GM19395 (cell line): ENCODE data around the gene BRAP.
"Not testable (repeated sequence)": the region's sequence is repeated elsewhere in the genome, so short reads cannot be mapped to it uniquely, and the experiment has no call there.

Source experiments
- ATAC-seq: cut with Tn5 transposase; IDR thresholded peaks from one replicate; pipeline ENCODE4 v1.9.1; 2021; ENCODE audit warnings: mild to moderate bottlenecking, moderate library complexity; ENCODE audit not compliant: unreplicated experiment

BRAP gene

DNA sequence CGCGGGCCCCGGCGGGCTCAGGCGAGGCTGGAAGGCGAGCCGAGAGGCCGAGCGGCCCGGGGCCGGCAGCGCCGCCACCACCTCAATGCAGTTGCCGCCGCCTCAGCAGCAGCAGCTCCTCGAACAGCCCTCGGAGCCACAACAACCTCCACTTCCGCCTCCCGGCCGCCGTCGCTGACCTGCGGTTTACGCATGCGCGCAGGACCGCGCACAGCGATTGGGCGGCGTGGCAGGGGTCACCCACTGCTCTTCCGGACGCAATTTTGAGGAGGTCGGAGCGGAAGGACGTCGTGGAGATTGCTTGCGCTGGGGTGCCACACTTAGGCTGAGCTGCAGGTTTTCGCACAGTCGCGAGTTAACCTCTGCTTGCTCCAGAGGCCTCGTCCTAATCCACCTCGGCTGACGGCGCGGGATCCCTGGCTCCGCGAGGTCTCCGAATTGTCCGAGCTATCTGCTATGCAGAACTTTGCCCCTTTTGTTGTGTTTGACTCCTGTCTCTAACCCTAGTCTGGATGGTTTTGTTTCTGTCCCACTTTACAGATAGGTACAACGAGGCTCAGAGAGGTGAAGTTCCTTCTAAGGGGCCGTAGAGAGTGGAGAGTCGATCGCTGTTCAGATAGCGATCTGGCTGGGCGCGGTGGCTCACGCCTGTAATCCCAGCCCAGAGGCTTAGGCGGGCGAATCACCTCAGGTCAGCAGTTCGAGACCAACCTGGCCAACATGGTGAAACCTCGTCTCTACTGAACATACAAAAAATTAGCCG is at the start of gene BRAP, which contains the start of gene ACAD10:
Gene BRAP (minus strand): TSS at position 146 of the 763 bp plus-strand sequence. CDS start 164 bp downstream, outside the sequence.
Gene ACAD10 (plus strand): TSS at position 243 of the 763 bp plus-strand sequence. CDS start 6,657 bp downstream, outside the sequence.
- peak; percentile 87 for ATAC-seq

GRCh38 chr12:111733340-111733915 is 47.7 kb upstream of the BRAP start:
- ATAC-seq: no peak

- no peak for ATAC-seq
Observed at GRCh38 chr12:111732786-111733185, 47.0 kb upstream of the BRAP start.

- no peak for ATAC-seq
Observed at GRCh38 chr12:111730420-111730819, 44.7 kb upstream of the BRAP start.

GRCh38 chr12:111728795-111729194 is 43.0 kb upstream of the BRAP start:
- no peak for ATAC-seq

DNA sequence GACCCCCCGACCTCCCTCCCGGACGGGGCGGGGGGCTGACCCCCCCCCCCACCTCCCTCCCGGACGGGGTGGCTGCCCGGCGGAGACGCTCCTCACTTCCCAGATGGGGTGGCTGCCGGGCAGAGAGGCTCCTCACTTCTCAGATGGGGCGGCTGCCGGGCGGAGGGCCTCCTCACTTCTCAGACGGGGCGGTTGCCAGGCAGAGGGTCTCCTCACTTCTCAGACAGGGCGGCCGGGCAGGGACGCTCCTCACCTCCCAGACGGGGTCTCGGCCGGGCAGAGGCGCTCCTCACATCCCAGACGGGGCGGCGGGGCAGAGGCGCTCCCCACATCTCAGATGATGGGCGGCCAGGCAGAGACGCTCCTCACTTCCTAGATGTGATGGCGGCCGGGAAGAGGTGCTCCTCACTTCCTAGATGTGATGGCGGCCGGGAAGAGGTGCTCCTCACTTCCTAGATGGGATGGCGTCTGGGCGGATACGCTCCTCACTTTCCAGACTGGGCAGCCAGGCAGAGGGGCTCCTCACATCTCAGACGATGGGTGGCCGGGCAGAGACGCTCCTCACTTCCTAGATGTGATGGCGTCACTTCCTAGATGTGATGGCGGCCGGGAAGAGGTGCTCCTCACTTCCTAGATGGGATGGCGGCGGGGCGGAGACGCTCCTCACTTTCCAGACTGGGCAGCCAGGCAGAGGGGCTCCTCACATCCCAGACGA is 38.0 kb upstream of the BRAP start:
- not testable (repeated sequence) for ATAC-seq

GRCh38 chr12:111720457-111720856 is 34.7 kb upstream of the BRAP start:
- no peak for ATAC-seq

GRCh38 chr12:111719316-111719715 is 33.6 kb upstream of the BRAP start:
- not testable (repeated sequence) for ATAC-seq

DNA sequence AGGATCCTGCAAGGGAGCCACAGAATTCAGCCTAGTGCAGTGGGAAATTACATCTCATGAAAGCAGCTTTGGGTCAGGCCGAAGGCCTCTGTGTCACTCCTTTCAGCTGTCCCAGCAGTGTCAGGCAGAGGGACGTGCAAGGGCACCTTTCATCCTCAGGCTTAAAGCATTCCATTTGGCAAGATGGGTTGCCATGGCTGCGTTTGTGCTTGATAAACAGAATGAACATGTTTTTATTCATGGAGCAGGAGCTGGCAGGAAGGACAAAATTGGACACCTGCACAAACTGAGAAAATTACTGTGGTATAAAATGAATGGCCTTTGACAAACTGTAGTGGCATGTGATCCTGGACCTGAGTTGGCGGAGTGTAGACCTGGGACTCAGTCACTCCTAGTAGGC is 29.5 kb upstream of the BRAP start:
- ATAC-seq: no peak

GRCh38 chr12:111706145-111706544 is 20.4 kb upstream of the BRAP start:
- no peak for ATAC-seq

DNA sequence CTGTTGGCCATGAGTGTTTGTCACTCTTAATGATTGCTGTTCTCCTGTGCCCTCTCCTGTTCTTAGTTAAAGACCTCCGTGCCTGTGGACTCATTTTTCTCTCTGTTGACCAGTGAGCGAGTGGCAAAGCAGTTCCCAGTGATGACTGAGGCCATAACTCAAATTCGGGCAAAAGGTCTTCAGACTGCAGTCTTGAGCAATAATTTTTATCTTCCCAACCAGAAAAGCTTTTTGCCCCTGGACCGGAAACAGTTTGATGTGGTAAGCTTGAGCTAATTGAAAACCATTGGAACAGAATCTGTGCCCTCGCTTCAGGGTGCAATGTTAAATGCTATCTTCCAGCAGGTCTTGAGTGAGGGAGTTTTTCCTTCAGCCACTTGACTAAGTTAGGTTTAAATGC is 19.9 kb upstream of the BRAP start:
- ATAC-seq: no peak

DNA sequence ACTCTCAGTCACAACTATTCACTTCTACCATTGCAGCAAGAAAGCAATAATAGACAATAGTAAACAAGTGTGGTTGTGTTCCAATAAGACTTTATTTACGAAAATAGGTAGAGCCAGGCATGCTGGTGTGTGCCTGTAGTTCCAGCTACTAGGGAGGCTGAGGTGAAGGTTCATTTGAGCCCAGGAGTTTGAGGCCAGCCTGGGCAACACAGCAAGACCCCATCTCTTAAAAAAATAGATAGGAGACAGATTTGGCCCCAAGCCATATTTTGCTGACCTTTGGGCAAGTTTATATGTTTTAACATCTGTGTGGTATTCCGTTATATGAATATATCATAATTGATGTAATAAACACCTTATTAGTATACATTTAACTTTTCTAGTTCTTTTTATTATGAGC is 14.2 kb upstream of the BRAP start:
- ATAC-seq: no peak

DNA sequence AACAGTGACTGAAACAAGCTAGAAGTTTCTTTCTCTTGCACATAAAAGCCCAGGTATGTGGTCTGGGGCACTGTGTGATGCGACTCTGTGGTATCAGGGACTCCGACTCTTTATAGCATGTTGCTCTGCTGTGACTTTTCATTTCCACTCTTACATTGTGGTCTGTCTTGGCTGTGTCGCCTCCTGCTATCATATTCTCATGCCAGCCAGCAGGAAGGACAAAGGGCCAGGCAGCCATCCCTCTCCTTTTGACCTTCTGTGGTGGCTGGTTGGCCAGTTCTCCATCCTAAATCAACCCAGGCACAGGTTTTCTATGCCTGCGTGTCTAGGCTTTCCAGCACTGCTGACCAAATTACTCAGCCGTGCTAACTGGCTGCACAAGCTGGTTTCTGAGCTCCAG is 8.1 kb upstream of the BRAP start:
- ATAC-seq: no peak

GRCh38 chr12:111692575-111693210 is 6.9 kb upstream of the BRAP start:
- no peak for ATAC-seq

DNA sequence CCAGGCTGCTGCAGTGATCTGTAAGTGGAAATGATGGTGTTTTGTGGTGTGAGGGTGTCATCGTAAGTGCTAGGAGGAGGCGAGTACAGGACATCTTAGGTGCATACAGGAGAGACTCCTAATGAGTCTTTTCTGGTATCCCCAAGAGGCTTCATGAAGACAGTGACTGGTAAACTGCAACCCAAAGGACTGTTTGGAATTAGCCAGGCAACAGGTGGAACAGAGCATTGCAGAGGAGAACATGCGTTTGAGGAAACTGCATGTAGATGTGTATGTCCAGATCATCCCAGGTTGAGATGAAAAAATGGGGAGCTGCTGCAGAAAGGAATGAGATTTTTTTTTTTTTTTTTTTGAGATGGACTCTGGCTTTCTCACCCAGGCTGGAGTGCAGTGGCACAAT is 5.5 kb upstream of the BRAP start:
- no peak for ATAC-seq

GRCh38 chr12:111687952-111688351 is 2.2 kb upstream of the BRAP start:
- ATAC-seq: no peak

GRCh38 chr12:111687255-111687654 is 1.5 kb upstream of the BRAP start:
- ATAC-seq: no peak

DNA sequence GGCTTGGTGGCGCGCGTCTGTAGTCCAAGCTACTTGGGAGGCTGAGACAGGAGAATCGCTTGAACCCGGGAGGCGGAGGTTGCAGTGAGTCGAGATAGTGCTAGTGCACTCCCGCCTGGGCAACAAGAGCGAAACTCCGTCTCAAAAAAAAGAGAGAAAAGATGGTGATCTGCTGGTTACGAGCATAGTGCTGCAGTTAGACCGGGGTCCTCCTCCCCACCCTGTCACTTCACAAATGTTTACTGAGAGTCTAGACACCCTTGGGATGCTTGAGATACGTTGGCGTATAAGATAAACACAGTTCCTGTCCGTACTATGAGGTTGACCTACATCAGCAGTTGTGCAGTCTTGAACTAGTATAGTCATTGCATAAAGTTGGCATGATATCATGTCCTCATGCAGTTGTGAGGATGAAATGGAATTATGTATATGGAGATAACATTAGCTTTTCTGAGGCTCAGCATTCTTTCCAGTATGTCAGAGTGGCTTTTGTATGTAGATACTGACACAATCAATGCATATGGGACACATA is 884 bp upstream of the BRAP start:
- ATAC-seq: no peak

- peak; percentile 37 for ATAC-seq
Observed at GRCh38 chr12:111685322-111685810, 390 bp downstream of the BRAP start.

DNA sequence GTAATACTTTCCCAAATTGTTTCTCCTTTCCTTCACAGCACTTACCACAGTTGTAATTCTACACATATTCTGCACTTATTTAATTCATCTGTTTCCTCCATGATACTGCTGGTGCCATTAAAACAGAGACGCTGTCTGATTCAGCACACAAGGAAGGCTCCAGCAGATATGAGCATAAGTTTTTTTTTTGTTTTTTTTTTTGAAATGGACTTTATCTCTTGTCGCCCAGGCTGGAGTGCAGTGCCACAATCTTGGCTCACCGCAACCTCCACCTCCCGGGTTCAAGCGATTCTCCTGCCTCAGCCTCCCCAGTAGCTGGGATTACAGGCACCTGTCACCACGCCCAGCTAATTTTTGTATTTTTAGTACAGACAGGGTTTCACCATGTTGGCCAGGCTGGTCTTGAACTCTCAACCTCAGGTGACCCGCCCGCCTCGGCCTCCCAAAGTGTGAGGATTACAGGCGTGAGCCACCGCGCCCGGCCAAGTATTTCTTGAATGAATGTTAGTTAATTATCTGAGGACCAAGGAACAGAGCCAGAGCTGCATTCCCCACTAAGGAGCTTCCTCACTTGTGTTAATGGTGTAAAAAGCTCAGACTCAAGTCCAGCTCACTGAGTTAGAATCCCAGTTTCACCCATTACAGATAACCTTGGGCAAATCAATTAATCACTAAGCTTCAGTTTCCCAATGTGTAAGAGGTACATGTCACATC is 1.1 kb downstream of the BRAP start:
- not testable (repeated sequence) for ATAC-seq
